Breast epithelium (tissue), 3 donors: ENCODE measurements around the gene VAC14.

Experiments
- CTCF ChIP-seq, 3 donors: fragments of 450-650 bp; IDR thresholded peaks; one replicate each; pipeline ENCODE4 v1.5.1; 2016 to 2017; ENCODE audit warnings: antibody characterized with exemption in 3 of 3, mild to moderate bottlenecking in 3 of 3, moderate library complexity in 3 of 3
- POLR2A ChIP-seq: fragments of 450-650 bp; IDR thresholded peaks from one replicate; pipeline ENCODE4 v1.6.1; 2016; ENCODE audit warnings: antibody characterized with exemption, mild to moderate bottlenecking, moderate library complexity
- POLR2AphosphoS5 ChIP-seq, 3 donors: sonication (generic); formaldehyde crosslinking; IDR thresholded peaks; one replicate each; pipeline ENCODE4 v1.6.1; 2017; ENCODE audit warnings: antibody characterized with exemption in 3 of 3

GRCh38 chr16:70774261-70774660 is 26.7 kb downstream of the VAC14 start:
- TF ChIP-seq CTCF (IDR thresholded peaks at IDR 0.05), result no peak
- TF ChIP-seq POLR2A, result no peak
- TF ChIP-seq POLR2AphosphoS5 (IDR thresholded peaks at IDR 0.05), result no peak
